ENCODE measurements around the gene LMO4. TPM values are rescaled to one million over a fixed set of nuclear protein-coding genes. Genes with fewer than 3 reads are reported as not detected.

LMO4 gene, protein sequence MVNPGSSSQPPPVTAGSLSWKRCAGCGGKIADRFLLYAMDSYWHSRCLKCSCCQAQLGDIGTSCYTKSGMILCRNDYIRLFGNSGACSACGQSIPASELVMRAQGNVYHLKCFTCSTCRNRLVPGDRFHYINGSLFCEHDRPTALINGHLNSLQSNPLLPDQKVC
- 10 to 100 TPM; 34.4 to 57.5 (median 46.1) TPM for polyA plus RNA-seq

DNA sequence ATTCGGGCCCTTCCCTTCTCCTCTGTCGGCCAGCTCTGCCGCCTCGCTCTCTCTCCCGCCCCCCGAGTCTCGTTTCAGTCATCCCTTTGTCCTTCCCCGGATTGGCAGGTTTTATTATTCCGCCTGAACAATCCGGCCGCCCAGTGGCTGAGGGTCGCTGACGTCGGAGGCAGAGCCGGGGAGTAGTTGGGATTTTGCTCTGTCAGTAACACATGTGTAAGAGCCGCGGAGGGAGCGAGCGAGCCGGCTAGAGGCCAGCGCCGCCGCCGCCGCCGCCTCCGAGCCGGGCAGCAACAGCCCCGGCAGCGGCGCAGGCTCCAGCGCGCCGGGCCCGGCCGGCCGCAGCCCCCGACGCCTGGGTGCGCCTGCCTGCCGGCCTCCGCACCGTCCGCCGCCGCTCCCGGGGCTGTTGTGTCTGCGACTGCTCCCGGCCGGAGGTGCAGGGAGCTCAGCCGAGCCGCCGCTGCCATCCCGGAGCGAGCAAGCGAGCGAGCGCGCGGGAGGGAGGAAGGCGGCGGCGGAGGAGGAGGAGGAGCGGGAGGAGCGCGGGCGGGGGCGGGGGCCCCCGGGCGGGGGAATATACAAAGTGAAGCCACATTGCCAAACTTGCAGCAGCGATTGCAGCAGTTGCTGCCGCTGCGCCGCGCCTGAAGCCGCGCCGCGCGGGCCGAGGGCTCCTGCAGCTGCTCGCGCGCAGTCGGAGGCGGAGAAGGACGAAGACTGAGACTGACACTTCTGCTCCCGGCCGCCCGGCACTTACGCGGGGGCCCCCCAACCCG lies at the start of gene LMO4:
LMO4 (plus strand) TSS at position 609 of the 779 bp plus-strand sequence. CDS start 3,136 bp downstream, outside the sequence.
- H3K27ac Mint-ChIP-seq = peak within 1 kb of the TSS; percentile 90 to 99 (median 96)
- H3K27me3 Mint-ChIP-seq (ENCODE audit: low read depth in 3 of 3) = peaks cover 2 to 17% (median 11%) of the 10 kb centered on the region in 3 donors
- H3K4me1 Mint-ChIP-seq = peaks cover 45 to 54% of the 10 kb centered on the region in 2 donors
- peaks cover 0 to 4% (median 0%) of the 10 kb centered on the region in 6 donors for H3K9me3 Mint-ChIP-seq
- no peaks in the 10 kb centered on the region for H3K36me3 Mint-ChIP-seq
- H3K4me3 Mint-ChIP-seq = peak within 1 kb of the TSS; percentile 94 to 99 (median 98)
- DNase-seq = peak; percentile 91 to 92 (median 91)

DNA sequence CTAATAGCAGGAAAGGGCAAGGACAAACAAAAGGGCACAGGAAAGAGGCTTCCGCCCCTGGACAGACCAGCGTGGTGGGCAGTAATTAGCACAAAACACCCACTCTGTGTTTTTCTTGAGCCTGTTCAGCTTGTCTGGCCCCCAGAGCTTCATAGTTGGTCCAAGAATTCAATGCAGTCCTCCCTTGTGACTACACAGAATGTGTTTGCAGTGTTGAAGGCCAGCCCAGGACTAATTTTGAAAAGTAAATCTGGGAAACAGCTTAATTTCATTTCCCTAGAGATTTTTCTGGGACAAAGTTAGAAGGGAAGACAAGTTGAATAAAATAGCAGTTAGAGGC lies 49.2 kb upstream of the LMO4 start:
- H3K9me3 Mint-ChIP-seq = no peaks in the 10 kb centered on the region
- H3K27me3 Mint-ChIP-seq (ENCODE audit: low read depth in 3 of 3) = peaks cover 0 to 4% (median 0%) of the 10 kb centered on the region in 3 donors
- H3K4me3 Mint-ChIP-seq = peak overlapping the region in 1 of 5 donors; percentile 7
- DNase-seq = no peak
- no peak overlapping the region for H3K27ac Mint-ChIP-seq
- H3K36me3 Mint-ChIP-seq = no peaks in the 10 kb centered on the region
- peaks cover 4 to 19% of the 10 kb centered on the region in 2 donors for H3K4me1 Mint-ChIP-seq

DNA sequence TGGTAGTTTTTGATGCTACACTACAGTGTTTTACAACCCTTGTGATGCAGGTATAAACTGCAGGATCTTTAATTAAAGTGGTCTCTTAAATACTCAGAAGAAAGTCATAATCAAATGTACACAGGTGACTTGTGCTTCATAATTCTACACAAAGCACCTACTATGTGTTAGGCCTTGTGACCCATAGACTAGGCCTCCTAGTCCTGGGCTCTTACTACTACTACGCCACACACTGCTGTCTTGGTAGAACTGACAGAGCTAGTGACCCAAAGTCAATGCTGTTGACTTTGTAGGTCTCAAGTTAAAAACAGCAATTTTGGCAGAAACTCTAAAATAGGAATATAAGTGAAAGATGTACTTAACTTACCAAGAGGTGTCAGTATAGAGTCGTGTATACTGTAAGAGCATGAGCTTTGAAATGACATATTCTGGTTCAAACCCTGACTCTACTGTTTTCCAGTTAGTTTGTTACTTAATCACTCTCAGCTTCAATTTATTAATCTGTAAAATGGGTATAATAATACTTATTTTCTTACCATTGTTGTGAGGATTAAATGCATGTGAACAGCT lies 48.6 kb upstream of the LMO4 start:
- Mint-ChIP-seq H3K27me3 (ENCODE audit: low read depth in 3 of 3) (peaks cover 0 to 4% (median 0%) of the 10 kb centered on the region in 3 donors), H3K4me3 (no peak overlapping the region), H3K4me1 (peaks cover 4 to 19% of the 10 kb centered on the region in 2 donors), H3K9me3 (no peaks in the 10 kb centered on the region), H3K36me3 (no peaks in the 10 kb centered on the region), H3K27ac (no peak overlapping the region)
- no peak for DNase-seq

DNA sequence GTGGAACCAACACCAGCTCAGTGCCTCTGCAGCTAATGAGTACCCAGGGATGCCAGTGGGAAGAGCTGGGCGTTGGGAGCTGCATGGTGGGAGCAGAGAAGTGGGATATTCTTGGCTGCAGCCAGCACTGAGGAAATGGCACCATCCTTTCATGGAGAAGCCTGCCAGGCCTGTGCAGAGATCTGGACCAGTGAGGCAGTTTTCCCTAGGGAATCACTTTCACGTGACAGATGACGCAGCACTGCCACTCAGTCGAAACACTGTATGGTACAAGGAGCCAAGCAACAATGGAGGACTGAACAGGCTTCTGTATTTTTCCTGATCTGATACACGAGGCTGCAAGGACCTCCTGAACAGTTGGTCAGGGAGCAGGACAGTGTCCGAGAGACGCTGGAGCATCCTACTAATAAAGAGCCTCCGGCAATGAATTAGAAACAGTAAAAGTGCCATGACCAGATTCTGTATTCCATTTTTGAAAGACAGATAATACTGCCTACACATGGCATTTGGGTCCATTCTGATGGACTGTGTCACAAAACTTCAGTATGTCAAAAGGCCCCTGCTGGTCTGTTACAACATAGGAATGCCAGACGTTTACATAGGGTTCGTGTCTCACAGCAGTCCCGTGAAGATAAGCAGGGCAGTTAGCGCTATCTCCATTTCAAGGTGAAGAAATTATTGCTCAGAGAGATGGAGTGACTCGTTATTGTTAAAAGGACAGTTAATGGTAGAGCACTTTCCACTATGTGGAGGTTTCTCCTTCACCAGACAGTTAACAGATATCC lies 44.0 kb upstream of the LMO4 start:
- Mint-ChIP-seq H3K4me1 (peaks cover 0 to 4% of the 10 kb centered on the region in 2 donors), H3K4me3 (no peak overlapping the region), H3K27ac (no peak overlapping the region), H3K27me3 (ENCODE audit: low read depth in 3 of 3) (peaks cover 0 to 8% (median 2%) of the 10 kb centered on the region in 3 donors), H3K9me3 (no peaks in the 10 kb centered on the region), H3K36me3 (no peaks in the 10 kb centered on the region)
- no peak for DNase-seq

DNA sequence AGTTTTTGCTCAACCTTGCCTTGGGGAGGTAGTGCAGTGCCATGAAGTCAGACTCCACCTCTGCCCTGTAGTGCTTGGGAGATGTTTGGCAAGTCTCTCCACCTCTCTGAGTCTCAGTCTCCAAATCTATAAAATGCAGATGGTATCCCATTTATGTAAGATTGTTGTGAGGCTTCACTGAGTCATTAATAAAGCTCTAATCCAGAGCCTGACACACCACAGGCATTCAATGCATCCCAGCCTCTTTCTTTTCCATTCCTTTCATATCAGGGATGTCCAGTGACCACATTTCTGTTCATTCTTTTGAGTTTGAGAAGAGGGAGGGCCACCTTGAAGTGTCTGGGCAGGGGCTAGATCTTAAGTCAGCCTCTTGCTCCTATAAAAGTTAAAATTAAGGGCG lies 37.6 kb upstream of the LMO4 start:
- H3K27me3 Mint-ChIP-seq (ENCODE audit: low read depth in 3 of 3) = peaks cover 0 to 11% (median 2%) of the 10 kb centered on the region in 3 donors
- no peaks in the 10 kb centered on the region for H3K36me3 Mint-ChIP-seq
- H3K27ac Mint-ChIP-seq = no peak overlapping the region
- no peaks in the 10 kb centered on the region for H3K4me1 Mint-ChIP-seq
- H3K4me3 Mint-ChIP-seq = no peak overlapping the region
- DNase-seq = no peak
- peaks cover 0 to 2% (median 0%) of the 10 kb centered on the region in 6 donors for H3K9me3 Mint-ChIP-seq

DNA sequence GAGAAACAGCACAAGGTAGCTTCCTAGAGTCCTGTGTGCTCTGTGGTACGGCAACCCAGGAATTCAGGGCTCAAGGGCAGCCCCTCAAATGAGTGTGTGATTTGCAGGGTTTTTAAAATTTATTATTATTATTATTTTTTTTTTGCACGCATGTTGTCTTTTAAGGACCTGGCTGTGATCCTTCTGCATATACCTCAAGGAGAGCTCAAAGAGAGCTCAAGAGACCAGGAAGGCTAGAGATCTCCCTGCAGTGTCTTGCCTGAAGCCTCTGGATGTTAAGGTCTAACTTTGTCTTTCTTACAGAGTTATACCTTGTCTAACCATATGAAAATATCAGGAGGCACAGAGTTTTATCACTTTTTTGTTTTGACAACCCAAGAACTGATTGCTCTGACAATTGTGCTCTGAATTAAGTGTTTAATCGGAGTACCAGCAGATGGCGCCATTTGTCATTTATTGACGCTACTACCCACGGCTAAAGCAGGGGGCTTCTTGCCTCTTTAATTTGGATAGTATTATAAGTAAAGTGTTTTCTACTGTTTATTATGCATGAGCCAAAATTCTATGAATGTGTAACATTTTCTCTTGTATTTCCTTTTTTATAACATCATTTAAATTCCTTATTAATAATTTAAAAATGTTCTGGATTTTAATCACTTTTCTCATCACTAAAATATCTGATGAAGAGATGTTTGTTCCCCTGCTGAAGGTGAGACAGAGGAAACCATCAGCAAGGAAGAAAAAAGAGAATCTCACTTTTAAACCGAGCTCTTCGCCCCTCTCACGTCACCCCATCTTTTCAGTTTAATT lies 35.8 kb upstream of the LMO4 start:
- no peak overlapping the region for H3K27ac Mint-ChIP-seq
- H3K4me1 Mint-ChIP-seq = no peaks in the 10 kb centered on the region
- peaks cover 0 to 11% (median 2%) of the 10 kb centered on the region in 3 donors for H3K27me3 Mint-ChIP-seq (ENCODE audit: low read depth in 3 of 3)
- no peak overlapping the region for H3K4me3 Mint-ChIP-seq
- H3K36me3 Mint-ChIP-seq = no peaks in the 10 kb centered on the region
- DNase-seq = peak; percentile 40 to 56 (median 54)
- peaks cover 0 to 2% (median 0%) of the 10 kb centered on the region in 6 donors for H3K9me3 Mint-ChIP-seq

DNA sequence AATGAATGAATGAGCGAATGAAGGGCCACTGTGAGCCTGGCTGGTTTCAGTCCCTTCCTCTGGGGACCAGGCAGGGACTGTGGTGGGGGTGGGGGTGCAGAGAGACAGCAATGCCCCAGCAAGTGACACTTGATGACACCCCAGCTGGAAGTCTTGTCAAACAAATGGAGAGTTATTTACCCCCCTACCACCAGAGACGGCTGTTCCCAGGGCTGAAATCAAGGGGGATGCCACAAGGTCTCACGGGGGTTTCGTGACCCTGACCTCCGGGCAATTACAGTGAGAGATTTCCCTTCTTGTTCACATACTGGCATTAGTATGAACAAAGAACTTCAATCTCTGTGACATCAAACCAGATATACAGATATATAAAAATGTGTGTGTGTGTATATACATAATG lies 34.0 kb upstream of the LMO4 start:
- Mint-ChIP-seq H3K36me3 (no peaks in the 10 kb centered on the region), H3K27me3 (ENCODE audit: low read depth in 3 of 3) (peaks cover 0 to 5% (median 2%) of the 10 kb centered on the region in 3 donors), H3K9me3 (peaks cover 0 to 2% (median 0%) of the 10 kb centered on the region in 6 donors), H3K4me1 (no peaks in the 10 kb centered on the region), H3K4me3 (no peak overlapping the region), H3K27ac (no peak overlapping the region)
- no peak for DNase-seq

DNA sequence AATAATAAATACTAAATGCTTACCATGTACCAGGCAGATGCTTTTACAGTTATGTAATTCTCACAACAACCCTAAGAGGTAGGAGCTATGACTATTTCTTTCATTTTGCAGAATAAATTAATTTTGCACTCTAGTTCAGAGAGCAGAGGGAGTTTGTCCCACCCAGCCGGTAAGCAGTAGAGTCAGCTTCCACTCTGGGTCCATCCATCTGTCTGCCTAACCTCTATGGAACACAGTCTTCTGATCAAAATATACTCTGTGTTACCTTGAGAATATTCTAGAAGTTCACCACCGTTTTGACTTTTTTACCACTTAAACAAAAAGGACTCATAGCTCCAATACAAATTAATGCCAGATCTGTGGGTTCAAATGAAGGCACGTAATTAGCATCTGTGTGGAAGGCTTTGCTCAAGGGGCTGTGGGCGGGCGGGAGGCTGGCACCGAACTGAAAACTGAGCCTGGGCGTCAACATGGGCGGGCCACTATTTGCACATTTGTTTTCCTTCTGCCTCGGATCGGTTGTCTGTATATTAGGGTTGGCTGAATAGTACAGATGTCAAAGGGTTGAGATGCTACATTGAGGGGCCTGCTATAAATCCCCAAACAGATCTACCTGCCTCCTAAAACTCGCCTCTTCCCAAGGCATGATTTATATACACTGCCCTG lies 33.1 kb upstream of the LMO4 start:
- H3K27me3 Mint-ChIP-seq (ENCODE audit: low read depth in 3 of 3) = peaks cover 0 to 5% (median 2%) of the 10 kb centered on the region in 3 donors
- DNase-seq = no peak
- no peak overlapping the region for H3K4me3 Mint-ChIP-seq
- H3K4me1 Mint-ChIP-seq = no peaks in the 10 kb centered on the region
- no peaks in the 10 kb centered on the region for H3K36me3 Mint-ChIP-seq
- no peak overlapping the region for H3K27ac Mint-ChIP-seq
- H3K9me3 Mint-ChIP-seq = no peaks in the 10 kb centered on the region

DNA sequence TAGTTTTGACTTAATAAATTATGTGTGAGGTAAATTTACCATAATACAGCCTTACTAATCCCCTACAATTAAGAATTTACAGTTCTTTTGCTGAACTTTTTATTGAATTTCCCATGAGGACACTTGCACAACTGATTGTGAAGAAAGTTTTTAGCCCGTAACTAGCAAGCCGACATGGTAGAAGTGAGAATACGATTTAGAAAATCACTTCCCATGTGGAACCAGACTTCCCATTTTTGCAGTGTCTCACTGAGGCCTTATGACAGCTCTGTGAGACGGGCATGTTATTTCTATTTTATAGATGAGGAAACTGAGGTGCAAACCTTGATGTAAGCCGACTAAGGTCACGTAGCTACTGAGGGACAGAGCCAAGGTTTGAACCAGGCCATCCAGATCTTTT lies 32.5 kb upstream of the LMO4 start:
- Mint-ChIP-seq H3K9me3 (no peaks in the 10 kb centered on the region), H3K4me3 (no peak overlapping the region), H3K27me3 (ENCODE audit: low read depth in 3 of 3) (peaks cover 0 to 5% (median 0%) of the 10 kb centered on the region in 3 donors), H3K4me1 (no peaks in the 10 kb centered on the region), H3K36me3 (no peaks in the 10 kb centered on the region), H3K27ac (no peak overlapping the region)
- no peak for DNase-seq

DNA sequence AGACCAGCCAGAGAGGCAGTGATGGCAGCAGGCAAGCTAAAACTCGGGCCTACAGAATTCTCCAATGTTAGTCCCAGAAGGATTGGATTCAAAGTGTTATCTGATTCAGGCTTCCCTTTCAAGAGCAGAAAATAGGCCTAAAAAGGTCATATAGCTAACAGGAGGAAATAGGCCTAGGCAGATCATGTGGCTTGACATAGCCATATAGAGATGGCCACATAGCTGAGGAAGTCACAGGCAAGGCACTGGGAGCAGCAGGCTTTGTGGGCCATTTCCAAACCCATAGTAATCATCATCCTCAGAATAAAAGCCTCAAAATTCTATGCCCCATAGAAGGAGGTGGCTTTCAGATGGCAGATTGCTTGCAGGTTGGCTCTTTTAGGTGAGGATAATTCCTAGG lies 29.0 kb upstream of the LMO4 start:
- Mint-ChIP-seq H3K36me3 (no peaks in the 10 kb centered on the region), H3K4me1 (no peaks in the 10 kb centered on the region), H3K27me3 (ENCODE audit: low read depth in 3 of 3) (peaks cover 0 to 10% (median 0%) of the 10 kb centered on the region in 3 donors), H3K4me3 (no peak overlapping the region), H3K9me3 (no peaks in the 10 kb centered on the region), H3K27ac (no peak overlapping the region)
- DNase-seq = no peak

DNA sequence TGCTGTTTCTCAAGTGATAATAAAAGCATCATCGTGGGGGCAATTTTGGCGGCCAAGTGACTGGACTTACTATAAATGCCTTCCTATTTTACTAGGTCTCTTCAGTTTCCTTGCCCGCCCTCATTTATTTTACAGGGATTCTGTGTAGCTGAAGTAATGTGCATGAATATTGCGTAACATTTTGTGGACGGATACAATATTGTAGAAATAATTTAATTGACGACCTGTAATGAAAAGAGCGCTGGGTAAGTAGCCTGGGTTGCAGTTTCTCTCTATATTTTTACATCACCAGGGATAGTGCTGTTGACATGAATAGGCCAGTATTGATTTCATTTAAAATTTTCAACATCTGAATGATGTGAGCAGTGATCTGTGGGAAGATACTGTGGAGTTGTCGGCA lies 28.1 kb upstream of the LMO4 start:
- Mint-ChIP-seq H3K9me3 (no peaks in the 10 kb centered on the region), H3K36me3 (no peaks in the 10 kb centered on the region), H3K27me3 (ENCODE audit: low read depth in 3 of 3) (peaks cover 0 to 10% (median 0%) of the 10 kb centered on the region in 3 donors), H3K4me3 (no peak overlapping the region), H3K27ac (no peak overlapping the region), H3K4me1 (no peaks in the 10 kb centered on the region)
- no peak for DNase-seq

DNA sequence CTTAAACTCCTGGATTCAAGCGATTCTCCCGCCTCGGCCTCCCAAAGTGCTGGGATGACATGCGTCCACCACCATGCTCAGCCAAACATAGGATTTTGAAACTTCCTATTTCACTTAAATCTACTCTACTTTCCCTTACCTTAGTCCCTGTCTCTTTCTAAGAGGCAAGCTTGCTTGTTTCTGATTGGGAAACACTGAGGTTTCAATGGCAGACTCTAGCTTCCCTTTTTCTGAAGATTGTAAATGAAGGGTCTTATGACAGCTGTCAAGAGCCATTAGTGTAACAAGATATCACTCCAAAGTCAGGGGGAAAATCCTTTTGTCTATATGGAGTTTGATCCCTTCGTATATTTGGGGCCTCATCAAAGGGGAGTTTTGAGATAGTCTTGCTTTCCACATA lies 23.5 kb upstream of the LMO4 start:
- H3K9me3 Mint-ChIP-seq = no peaks in the 10 kb centered on the region
- DNase-seq = no peak
- no peak overlapping the region for H3K4me3 Mint-ChIP-seq
- no peak overlapping the region for H3K27ac Mint-ChIP-seq
- H3K27me3 Mint-ChIP-seq (ENCODE audit: low read depth in 3 of 3) = peaks cover 4 to 17% (median 4%) of the 10 kb centered on the region in 3 donors
- H3K4me1 Mint-ChIP-seq = no peaks in the 10 kb centered on the region
- H3K36me3 Mint-ChIP-seq = no peaks in the 10 kb centered on the region

DNA sequence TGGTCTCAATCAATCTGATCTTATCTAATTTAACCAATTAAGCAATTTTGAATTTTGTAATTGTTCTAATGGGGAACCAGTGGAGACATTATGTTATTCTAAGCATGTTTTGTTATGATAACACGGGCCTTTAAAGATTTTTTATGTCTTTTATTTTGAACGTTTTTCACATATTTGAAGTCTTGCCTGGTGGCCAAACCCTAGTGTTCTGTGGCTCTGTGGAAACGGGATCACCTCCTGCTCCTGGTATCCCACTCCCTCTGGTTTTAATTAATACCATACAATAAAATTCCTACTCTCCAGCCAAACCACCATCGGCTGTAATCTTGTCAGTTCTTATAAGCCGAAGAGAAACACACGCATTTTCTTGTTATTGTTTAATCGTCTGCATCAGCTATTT lies 22.9 kb upstream of the LMO4 start:
- Mint-ChIP-seq H3K27ac (no peak overlapping the region), H3K27me3 (ENCODE audit: low read depth in 3 of 3) (peaks cover 4 to 19% (median 5%) of the 10 kb centered on the region in 3 donors), H3K4me1 (no peaks in the 10 kb centered on the region), H3K36me3 (no peaks in the 10 kb centered on the region), H3K9me3 (no peaks in the 10 kb centered on the region), H3K4me3 (no peak overlapping the region)
- no peak for DNase-seq

Measured in immature natural killer cell (primary cell).